OCI-LY3 (cell line): ENCODE results near the gene TESK2.
"Not testable (repeated sequence)": the region's sequence is repeated elsewhere in the genome, so short reads cannot be mapped to it uniquely, and the experiment has no call there.

ENCODE experiments used
- H2AFZ ChIP-seq: fragments of 200-600, 300-600 bp; shearing (Covaris generic); 2 replicates; pipeline ENCODE4 v1.6.0; 2014; ENCODE audit warnings: antibody characterized with exemption, low read depth, low read length
- H3K27ac ChIP-seq: fragments of 200-600, 300-600 bp; sonication (generic); 2 replicates; pipeline ENCODE4 v1.5.1; 2014; ENCODE audit warnings: mild to moderate bottlenecking, low read length, moderate library complexity, mixed read lengths
- H3K27me3 ChIP-seq: fragments of 200-600, 300-600 bp; sonication (generic); 2 replicates; pipeline ENCODE4 v1.6.1; 2014; ENCODE audit warnings: low read depth, low read length, mixed read lengths
- H3K36me3 ChIP-seq: fragments of 200-600, 300-600 bp; sonication (generic); replicated peaks from 2 replicates; pipeline ENCODE3; 2014; ENCODE audit warnings: low read depth, low read length, mixed read lengths
- H3K4me1 ChIP-seq: fragments of 300-600, 200-600 bp; sonication (generic); 2 replicates; pipeline ENCODE4 v1.6.1; 2014; ENCODE audit warnings: low read length, mixed read lengths
- H3K4me2 ChIP-seq: fragments of 200-600, 300-600 bp; sonication (generic); 2 replicates; pipeline ENCODE4 v1.6.1; 2014; ENCODE audit warnings: low read length, mixed read lengths
- H3K4me3 ChIP-seq: fragments of 300-600, 200-600 bp; sonication (generic); 2 replicates; pipeline ENCODE4 v1.5.1; 2014; ENCODE audit warnings: antibody characterized with exemption, mild to moderate bottlenecking, low read length, moderate library complexity
- H3K79me2 ChIP-seq: fragments of 300-600, 200-600 bp; shearing (Covaris generic); 2 replicates; pipeline ENCODE4 v1.6.1; 2014; ENCODE audit warnings: mild to moderate bottlenecking, low read length, mixed read lengths
- H3K9ac ChIP-seq: fragments of 300-600, 200-600 bp; shearing (Covaris generic); 2 replicates; pipeline ENCODE4 v1.6.0; 2014; ENCODE audit warnings: mild to moderate bottlenecking, low read length, moderate library complexity
- H3K9me3 ChIP-seq: fragments of 200-600, 300-600 bp; shearing (Covaris generic); 2 replicates; pipeline ENCODE4 v1.6.1; 2014; ENCODE audit warnings: low read length, mixed read lengths; ENCODE audit not compliant: insufficient read depth
- H4K20me1 ChIP-seq: fragments of 200-600, 300-600 bp; sonication (generic); 2 replicates; pipeline ENCODE4 v1.6.1; 2016; ENCODE audit warnings: low read length, mixed read lengths; ENCODE audit not compliant: insufficient read depth
- CTCF ChIP-seq: fragments of 200-600, 300-600 bp; sonication (generic); IDR thresholded peaks from 2 replicates; pipeline ENCODE4 v1.5.1; 2014; ENCODE audit warnings: antibody characterized with exemption, low read length, low read depth
- EZH2phosphoT487 ChIP-seq: fragments of 200-600 bp; shearing (Covaris generic); IDR thresholded peaks from 2 replicates; pipeline ENCODE4 v1.6.1; 2018; ENCODE audit warnings: antibody characterized with exemption, mixed run types, low read depth

The TESK2 gene

GRCh38 chr1:45394342-45394741, 96.6 kb downstream of the TESK2 start:
- Histone ChIP-seq H4K20me1 (no peaks in the 10 kb centered on the region), H3K9me3 (no peaks in the 10 kb centered on the region), H3K27ac (0 out of 2 replicates have a peak overlapping the region, but pooled peaks have one; percentile 41), H3K4me2 (peak overlapping the region; percentile 74), H3K27me3 (no peaks in the 10 kb centered on the region), H3K4me3 (no peak overlapping the region), H3K36me3 (no peaks in the 10 kb centered on the region), H3K9ac (no peak overlapping the region), H3K79me2 (no peaks in the 10 kb centered on the region), H2AFZ (no peak overlapping the region), H3K4me1 (peaks cover 16% of the 10 kb centered on the region)
- TF ChIP-seq CTCF (no peak), EZH2phosphoT487 (no peak)

GRCh38 chr1:45393718-45394302, 97.2 kb downstream of the TESK2 start:
- Histone ChIP-seq H3K9ac (peak overlapping the region; percentile 17; the same call in 1 of the 2 replicates), H3K4me3 (peak overlapping the region; percentile 55), H3K4me2 (peak overlapping the region; percentile 74)

GRCh38 chr1:45386219-45386618, 104.7 kb downstream of the TESK2 start:
- Histone ChIP-seq H3K4me3 (no peak overlapping the region), H3K36me3 (no peaks in the 10 kb centered on the region), H3K79me2 (no peaks in the 10 kb centered on the region), H3K4me1 (no peaks in the 10 kb centered on the region), H3K9me3 (no peaks in the 10 kb centered on the region), H4K20me1 (no peaks in the 10 kb centered on the region), H3K27me3 (no peaks in the 10 kb centered on the region), H3K27ac (no peak overlapping the region), H3K9ac (no peak overlapping the region), H3K4me2 (no peak overlapping the region), H2AFZ (no peak overlapping the region)
- TF ChIP-seq EZH2phosphoT487 (no peak), CTCF (no peak)

More at GRCh38 chr1:45393718-45394302, 97.2 kb downstream of the TESK2 start:
- Histone ChIP-seq H3K79me2 (no peaks in the 10 kb centered on the region), H3K4me1 (peaks cover 16% of the 10 kb centered on the region), H4K20me1 (no peaks in the 10 kb centered on the region), H2AFZ (0 out of 2 replicates have a peak overlapping the region, but pooled peaks have one; percentile 30), H3K27me3 (no peaks in the 10 kb centered on the region), H3K36me3 (no peaks in the 10 kb centered on the region), H3K9me3 (no peaks in the 10 kb centered on the region), H3K27ac (peak overlapping the region; percentile 41; the same call in 1 of the 2 replicates)
- TF ChIP-seq CTCF (no peak), EZH2phosphoT487 (no peak)

GRCh38 chr1:45385302-45385701, 105.7 kb downstream of the TESK2 start:
- H3K4me1 ChIP-seq, result no peaks in the 10 kb centered on the region
- no peak overlapping the region for H3K4me2 ChIP-seq
- H3K36me3 ChIP-seq, result no peaks in the 10 kb centered on the region
- H3K4me3 ChIP-seq, result no peak overlapping the region
- H4K20me1 ChIP-seq, result no peaks in the 10 kb centered on the region
- H3K9ac ChIP-seq, result no peak overlapping the region
- TF ChIP-seq EZH2phosphoT487, result no peak
- TF ChIP-seq CTCF, result no peak
- H2AFZ ChIP-seq, result no peak overlapping the region
- H3K9me3 ChIP-seq, result no peaks in the 10 kb centered on the region
- no peaks in the 10 kb centered on the region for H3K79me2 ChIP-seq
- no peaks in the 10 kb centered on the region for H3K27me3 ChIP-seq
- H3K27ac ChIP-seq, result no peak overlapping the region

GRCh38 chr1:45384213-45384612, 106.8 kb downstream of the TESK2 start:
- not testable (repeated sequence) for H3K9ac ChIP-seq, H3K27ac ChIP-seq, H3K27me3 ChIP-seq, H3K4me2 ChIP-seq, H3K36me3 ChIP-seq, H3K9me3 ChIP-seq, H3K4me1 ChIP-seq, H3K79me2 ChIP-seq, H4K20me1 ChIP-seq, H3K4me3 ChIP-seq, H2AFZ ChIP-seq
